ENCODE data around the gene RPS14.
A peak's percentile ranks its signal among the peaks of the same experiment; 100 is the strongest.

RPS14 gene

GRCh38 chr5:150402229-150402773, 47.2 kb downstream of the RPS14 start:
- Mint-ChIP-seq H3K27me3 (no peaks in the 10 kb centered on the region), H3K9me3 (no peaks in the 10 kb centered on the region), H3K36me3 (ENCODE audit: insufficient read depth) (peaks cover 100% of the 10 kb centered on the region), H3K4me1 (ENCODE audit: low read depth in 2 of 2) (peaks cover 26 to 30% of the 10 kb centered on the region in 2 donors), H3K27ac (peak overlapping the region; percentile 74 to 93), H3K4me3 (no peak overlapping the region)
- no peak for ATAC-seq (replicated peaks)
- DNase-seq, result no peak

- peak overlapping the region; percentile 74 to 93 for H3K27ac Mint-ChIP-seq
- no peaks in the 10 kb centered on the region for H3K9me3 Mint-ChIP-seq
- peaks cover 28 to 29% of the 10 kb centered on the region in 2 donors for H3K4me1 Mint-ChIP-seq (ENCODE audit: low read depth in 2 of 2)
- DNase-seq (no peak), ATAC-seq (replicated peaks) (no peak)
- H3K36me3 Mint-ChIP-seq (ENCODE audit: insufficient read depth), result peaks cover 100% of the 10 kb centered on the region
- H3K27me3 Mint-ChIP-seq, result no peaks in the 10 kb centered on the region
- no peak overlapping the region for H3K4me3 Mint-ChIP-seq
These were observed 47.9 kb downstream of the RPS14 start for GRCh38 chr5:150401376-150402228.

- no peak overlapping the region for H3K4me3 Mint-ChIP-seq
- peaks cover 100% of the 10 kb centered on the region for H3K36me3 Mint-ChIP-seq (ENCODE audit: insufficient read depth)
- H3K27me3 Mint-ChIP-seq, result no peaks in the 10 kb centered on the region
- H3K4me1 Mint-ChIP-seq (ENCODE audit: low read depth in 2 of 2), result peaks cover 27 to 30% of the 10 kb centered on the region in 2 donors
- H3K27ac Mint-ChIP-seq, result peak overlapping the region; percentile 74 to 93
- DNase-seq (no peak), ATAC-seq (replicated peaks) (peak; percentile 3)
- H3K9me3 Mint-ChIP-seq, result no peaks in the 10 kb centered on the region
These were observed 48.5 kb downstream of the RPS14 start for GRCh38 chr5:150401076-150401375.

GRCh38 chr5:150400316-150401075, 49.0 kb downstream of the RPS14 start:
- ATAC-seq (replicated peaks), result no peak
- Mint-ChIP-seq H3K9me3 (no peaks in the 10 kb centered on the region), H3K27me3 (no peaks in the 10 kb centered on the region), H3K4me3 (no peak overlapping the region), H3K4me1 (ENCODE audit: low read depth in 2 of 2) (peaks cover 25 to 29% of the 10 kb centered on the region in 2 donors), H3K27ac (peak overlapping the region; percentile 74 to 93), H3K36me3 (ENCODE audit: insufficient read depth) (peaks cover 98% of the 10 kb centered on the region)
- no peak for DNase-seq

GRCh38 chr5:150399524-150400211, 49.9 kb downstream of the RPS14 start:
- Mint-ChIP-seq H3K27me3 (no peaks in the 10 kb centered on the region), H3K36me3 (ENCODE audit: insufficient read depth) (peaks cover 98% of the 10 kb centered on the region), H3K4me1 (ENCODE audit: low read depth in 2 of 2) (peaks cover 25 to 29% of the 10 kb centered on the region in 2 donors), H3K4me3 (no peak overlapping the region), H3K27ac (peak overlapping the region; percentile 74 to 93), H3K9me3 (no peaks in the 10 kb centered on the region)
- peak; percentile 1 for ATAC-seq (replicated peaks)
- DNase-seq, result no peak

GRCh38 chr5:150398722-150399523, 50.6 kb downstream of the RPS14 start:
- DNase-seq (peak in 2 of 3 experiments; percentile 27 to 30), ATAC-seq (replicated peaks) (peak; percentile 48)
- H3K27me3 Mint-ChIP-seq, result no peaks in the 10 kb centered on the region
- no peaks in the 10 kb centered on the region for H3K9me3 Mint-ChIP-seq
- peaks cover 23 to 29% of the 10 kb centered on the region in 2 donors for H3K4me1 Mint-ChIP-seq (ENCODE audit: low read depth in 2 of 2)
- peak overlapping the region; percentile 74 to 93 for H3K27ac Mint-ChIP-seq
- H3K4me3 Mint-ChIP-seq, result peak overlapping the region in 1 of 2 donors; percentile 54
- H3K36me3 Mint-ChIP-seq (ENCODE audit: insufficient read depth), result peaks cover 95% of the 10 kb centered on the region

GRCh38 chr5:150397782-150398721, 51.5 kb downstream of the RPS14 start:
- H3K27ac Mint-ChIP-seq, result peak overlapping the region; percentile 74 to 93
- no peaks in the 10 kb centered on the region for H3K9me3 Mint-ChIP-seq
- no peak overlapping the region for H3K4me3 Mint-ChIP-seq
- no peak for DNase-seq
- H3K4me1 Mint-ChIP-seq (ENCODE audit: low read depth in 2 of 2), result peaks cover 23 to 29% of the 10 kb centered on the region in 2 donors
- H3K36me3 Mint-ChIP-seq (ENCODE audit: insufficient read depth), result peaks cover 91% of the 10 kb centered on the region
- no peak for ATAC-seq (replicated peaks)
- H3K27me3 Mint-ChIP-seq, result no peaks in the 10 kb centered on the region

- Mint-ChIP-seq H3K27ac (peak overlapping the region in 1 of 2 donors; percentile 93), H3K36me3 (ENCODE audit: insufficient read depth) (peaks cover 89% of the 10 kb centered on the region), H3K9me3 (no peaks in the 10 kb centered on the region), H3K4me3 (no peak overlapping the region), H3K4me1 (ENCODE audit: low read depth in 2 of 2) (peaks cover 21 to 23% of the 10 kb centered on the region in 2 donors), H3K27me3 (no peaks in the 10 kb centered on the region)
- no peak for ATAC-seq (replicated peaks)
- DNase-seq, result no peak
These were observed 52.3 kb downstream of the RPS14 start for GRCh38 chr5:150397146-150397781.

GRCh38 chr5:150396267-150396666, 53.3 kb downstream of the RPS14 start:
- H3K27me3 Mint-ChIP-seq, result no peaks in the 10 kb centered on the region
- H3K27ac Mint-ChIP-seq, result peak overlapping the region in 1 of 2 donors; percentile 93

GRCh38 chr5:150395688-150395975, 53.9 kb downstream of the RPS14 start:
- Mint-ChIP-seq H3K4me1 (ENCODE audit: low read depth in 2 of 2) (peaks cover 11 to 13% of the 10 kb centered on the region in 2 donors), H3K9me3 (no peaks in the 10 kb centered on the region), H3K27me3 (no peaks in the 10 kb centered on the region), H3K4me3 (no peak overlapping the region), H3K36me3 (ENCODE audit: insufficient read depth) (peaks cover 89% of the 10 kb centered on the region), H3K27ac (peak overlapping the region in 1 of 2 donors; percentile 82)
- ATAC-seq (replicated peaks) (no peak), DNase-seq (no peak)

More at GRCh38 chr5:150396267-150396666, 53.3 kb downstream of the RPS14 start:
- no peak for ATAC-seq (replicated peaks)
- Mint-ChIP-seq H3K36me3 (ENCODE audit: insufficient read depth) (peaks cover 89% of the 10 kb centered on the region), H3K4me3 (no peak overlapping the region), H3K9me3 (no peaks in the 10 kb centered on the region), H3K4me1 (ENCODE audit: low read depth in 2 of 2) (peaks cover 14 to 16% of the 10 kb centered on the region in 2 donors)
- DNase-seq, result no peak

- Mint-ChIP-seq H3K4me1 (ENCODE audit: low read depth in 2 of 2) (peaks cover 9 to 13% of the 10 kb centered on the region in 2 donors), H3K36me3 (ENCODE audit: insufficient read depth) (peaks cover 89% of the 10 kb centered on the region), H3K27me3 (no peaks in the 10 kb centered on the region), H3K27ac (peak overlapping the region; percentile 49 to 82), H3K9me3 (no peaks in the 10 kb centered on the region), H3K4me3 (no peak overlapping the region)
- no peak for DNase-seq
- ATAC-seq (replicated peaks), result no peak
These were observed 54.4 kb downstream of the RPS14 start for GRCh38 chr5:150394912-150395687.
